GM18858 (cell line): Measurements from ENCODE around the gene KDM4C.
"Not testable (repeated sequence)": the region's sequence is repeated elsewhere in the genome, so short reads cannot be mapped to it uniquely, and the experiment has no call there.

Experiments
- ATAC-seq: cut with Tn5 transposase; IDR thresholded peaks from one replicate; pipeline ENCODE4 v1.9.1; 2021; ENCODE audit not compliant: unreplicated experiment

The KDM4C gene

DNA sequence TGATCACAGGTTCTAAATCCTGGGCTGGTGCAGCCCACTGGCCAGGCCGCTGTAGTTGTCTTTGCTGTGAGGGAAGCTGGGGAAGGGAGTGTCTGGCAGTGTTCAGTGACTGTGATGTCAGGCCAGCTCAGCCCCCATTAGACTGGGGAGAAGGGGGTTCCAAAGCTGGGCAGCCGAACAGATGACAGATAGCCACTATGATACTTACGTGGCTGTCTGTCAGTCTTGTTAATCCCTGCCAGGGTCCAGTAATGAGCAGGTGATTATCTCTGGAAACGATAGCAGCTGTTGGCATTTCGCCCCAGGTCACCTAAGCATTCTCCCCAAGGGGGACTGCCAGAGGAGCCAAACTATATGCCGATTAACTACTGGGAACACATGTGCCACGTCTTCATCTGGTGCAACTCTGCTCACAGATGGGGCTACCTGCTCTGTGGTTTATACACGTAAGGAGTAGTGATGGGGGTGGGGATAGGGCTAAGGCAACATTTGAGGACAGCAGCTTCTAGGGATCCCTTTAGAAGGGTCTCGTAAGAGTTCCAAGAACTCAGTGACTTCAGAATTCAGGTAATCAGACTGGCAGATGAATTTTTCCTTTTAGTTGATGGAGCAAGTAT is 396.3 kb downstream of the KDM4C start:
- no peak for ATAC-seq

GRCh38 chr9:7154650-7155049 is 396.9 kb downstream of the KDM4C start:
- ATAC-seq: no peak

DNA sequence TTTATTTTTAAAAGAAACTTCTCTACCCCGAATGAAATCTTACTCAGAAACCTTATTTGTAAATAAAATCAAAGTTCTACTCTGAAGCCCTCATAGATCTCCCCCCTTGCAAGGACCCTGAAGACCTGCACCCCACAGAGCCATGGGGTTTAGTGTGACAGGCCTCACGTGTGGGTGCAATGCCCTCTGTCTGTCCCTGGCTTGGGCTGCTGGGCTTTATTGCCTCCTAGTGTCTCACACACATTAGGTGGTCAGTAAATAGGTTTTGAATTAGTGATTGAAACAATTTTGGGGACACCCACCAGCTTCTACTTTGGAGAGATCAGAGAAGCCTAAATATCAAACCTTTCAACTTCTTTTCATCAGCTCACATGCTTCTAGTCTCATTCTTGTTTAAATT is 403.7 kb downstream of the KDM4C start:
- ATAC-seq: no peak

- no peak for ATAC-seq
These were observed 406.2 kb downstream of the KDM4C start for GRCh38 chr9:7163932-7164331.

- ATAC-seq: no peak
These were observed 406.9 kb downstream of the KDM4C start for GRCh38 chr9:7164440-7165330.

DNA sequence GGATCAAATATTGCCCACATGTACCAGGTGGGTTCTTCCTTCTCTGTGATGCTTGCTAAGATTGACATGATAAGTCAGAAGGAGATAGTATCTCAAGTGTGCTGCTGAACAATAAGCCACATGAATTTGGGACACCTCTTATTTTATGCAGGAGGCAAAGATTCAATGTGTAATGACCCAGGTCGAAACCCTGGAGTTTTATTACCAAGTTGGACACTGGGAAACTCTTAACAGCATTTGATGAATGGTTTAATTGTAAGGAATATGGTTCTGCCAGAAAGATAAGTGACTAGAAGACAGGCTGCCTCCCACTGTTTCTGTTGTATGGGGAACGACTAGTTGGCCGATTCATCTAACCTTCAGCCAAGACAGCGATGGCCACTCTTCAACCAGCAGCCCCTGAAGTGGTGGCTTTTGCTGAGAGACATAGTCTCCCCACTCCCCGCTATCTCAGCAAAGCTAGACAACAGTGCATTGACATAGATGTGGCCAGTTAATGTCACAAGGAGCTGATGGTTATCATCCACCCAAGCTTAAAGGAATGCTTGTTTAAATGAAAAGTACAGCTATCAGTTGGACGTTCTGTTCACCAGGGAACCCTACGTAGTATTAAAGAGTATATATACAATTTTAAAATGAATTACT is 407.7 kb downstream of the KDM4C start:
- no peak for ATAC-seq

DNA sequence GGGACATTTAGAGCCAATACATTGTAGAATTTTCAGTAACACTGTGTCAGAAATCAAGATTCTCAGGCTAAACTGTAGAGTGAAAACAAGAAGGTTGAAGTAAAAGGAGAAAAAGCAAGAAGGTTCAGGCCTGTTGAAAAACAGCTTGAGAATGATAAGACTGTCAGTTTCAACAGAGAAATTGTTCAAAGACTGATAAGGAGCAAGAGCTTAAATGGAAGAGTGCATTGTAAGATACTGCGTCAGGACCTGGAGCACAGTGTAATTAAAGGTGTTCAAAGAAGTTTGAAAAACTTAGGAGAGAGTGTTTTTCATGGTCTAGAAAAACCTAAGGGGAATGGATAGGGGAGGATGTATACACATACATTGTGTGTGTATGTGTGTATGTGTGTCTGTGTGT is 408.3 kb downstream of the KDM4C start:
- no peak for ATAC-seq

DNA sequence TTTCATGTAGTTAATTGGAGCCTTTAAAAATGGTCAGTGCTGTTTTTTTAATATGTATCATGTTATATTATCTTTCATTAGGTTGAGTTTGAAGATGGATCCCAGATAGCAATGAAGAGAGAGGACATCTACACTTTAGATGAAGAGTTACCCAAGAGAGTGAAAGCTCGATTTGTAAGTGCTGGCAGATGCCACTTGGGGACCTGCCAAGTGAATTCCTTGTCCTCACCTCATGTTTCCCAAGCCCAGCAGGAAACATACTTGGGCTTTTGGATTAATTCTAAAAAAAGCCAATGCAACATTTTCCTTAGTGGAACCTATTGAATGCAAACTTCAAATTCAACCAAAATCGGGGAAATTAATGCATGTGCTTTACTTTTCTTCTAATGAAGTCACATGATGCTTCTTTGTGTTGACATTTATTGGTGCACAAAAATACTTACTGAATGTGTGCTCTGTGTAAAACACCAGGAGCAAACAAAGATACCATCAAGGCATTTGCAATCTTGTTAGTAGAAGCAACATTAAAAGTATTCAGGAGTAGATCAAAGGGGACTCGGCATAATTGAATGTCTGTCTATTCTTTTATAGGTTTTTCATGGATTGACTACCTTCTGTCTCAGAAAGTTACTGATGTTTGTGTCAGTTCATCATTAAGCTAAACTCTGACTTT is 412.1 kb downstream of the KDM4C start:
- ATAC-seq: no peak

DNA sequence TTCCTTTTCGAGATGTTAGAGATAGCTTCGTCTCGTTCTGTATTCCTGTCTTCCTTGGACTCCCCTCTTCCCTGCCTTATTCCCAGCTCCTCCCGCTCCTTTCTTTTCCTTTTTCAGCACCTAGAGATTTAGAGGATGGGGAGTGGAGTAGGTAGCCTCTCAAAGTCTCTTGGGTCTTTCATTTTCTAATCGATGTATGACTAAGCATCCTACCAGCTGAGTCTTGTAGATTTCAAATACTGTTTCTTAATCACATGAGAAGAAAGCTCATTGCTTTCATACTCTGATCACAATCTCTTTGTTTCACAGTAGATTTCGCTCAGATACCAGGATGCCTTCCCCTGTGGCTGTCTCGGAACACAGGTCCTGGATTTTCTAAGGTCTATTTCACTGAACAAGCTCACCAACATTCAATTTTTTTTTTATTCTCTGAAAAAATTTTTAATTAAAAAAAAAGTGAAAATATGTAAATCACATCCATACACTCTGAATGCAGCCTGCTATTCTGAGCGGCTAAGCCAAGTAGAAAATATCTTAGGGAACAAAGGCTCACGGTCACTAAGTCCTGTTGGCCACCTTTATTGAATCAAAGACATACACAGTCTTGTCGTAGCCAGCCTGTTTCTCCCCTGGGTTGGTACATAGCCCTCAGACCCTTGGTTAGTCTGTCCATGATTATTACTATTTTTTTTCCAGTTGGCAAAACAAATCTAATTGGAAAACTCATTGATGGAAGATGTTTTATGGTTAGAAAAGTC is 413.8 kb downstream of the KDM4C start:
- ATAC-seq: no peak

DNA sequence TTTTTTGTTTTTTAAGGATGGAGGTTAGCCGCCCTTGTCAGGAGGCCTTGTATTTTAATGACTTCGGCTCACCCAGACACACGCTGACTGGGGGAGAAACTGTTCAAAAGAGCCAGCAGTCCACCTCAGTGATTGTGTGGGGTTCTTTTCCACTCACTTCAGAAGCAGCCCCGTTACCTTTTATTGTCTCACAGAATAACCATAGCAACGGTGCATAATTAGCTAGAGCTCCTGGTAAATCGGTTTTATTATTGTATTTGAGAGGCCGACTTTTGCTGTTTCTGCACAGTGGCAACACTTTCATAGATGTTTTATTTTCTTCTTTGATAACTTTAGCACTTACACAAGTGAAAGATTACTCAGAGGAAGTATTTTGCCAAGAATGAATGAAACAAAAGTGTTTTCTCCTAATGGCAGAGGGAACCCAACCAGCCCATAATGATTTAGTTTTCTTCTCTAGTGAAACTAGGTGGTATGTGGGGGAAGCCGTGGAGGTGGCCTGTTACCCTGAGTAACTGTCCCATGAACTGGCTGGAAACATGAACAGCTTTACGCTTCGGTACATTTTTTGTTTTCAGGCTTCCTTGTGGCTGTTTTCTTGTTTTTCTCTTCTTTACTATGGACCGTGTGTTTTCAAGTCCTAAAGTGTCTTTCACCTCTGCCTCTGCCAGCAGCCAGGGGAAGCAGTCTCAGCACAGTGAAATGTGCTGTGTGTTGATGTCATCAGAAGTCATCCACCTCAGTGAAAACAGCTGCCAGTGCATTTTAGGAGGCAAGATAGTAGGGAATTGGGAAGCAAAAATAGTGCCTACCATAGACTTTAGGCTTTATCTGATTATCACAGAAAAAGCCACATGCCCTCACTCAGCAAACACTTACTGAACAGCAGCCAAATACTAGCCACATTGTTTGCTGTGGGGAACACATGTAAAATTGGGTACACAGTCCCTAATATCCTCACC is 414.7 kb downstream of the KDM4C start:
- ATAC-seq: no peak

GRCh38 chr9:7173139-7173538 is 415.4 kb downstream of the KDM4C start:
- no peak for ATAC-seq

GRCh38 chr9:7174301-7174700 is 416.5 kb downstream of the KDM4C start:
- no peak for ATAC-seq

GRCh38 chr9:7174884-7175283 is 417.1 kb downstream of the KDM4C start:
- ATAC-seq: no peak

DNA sequence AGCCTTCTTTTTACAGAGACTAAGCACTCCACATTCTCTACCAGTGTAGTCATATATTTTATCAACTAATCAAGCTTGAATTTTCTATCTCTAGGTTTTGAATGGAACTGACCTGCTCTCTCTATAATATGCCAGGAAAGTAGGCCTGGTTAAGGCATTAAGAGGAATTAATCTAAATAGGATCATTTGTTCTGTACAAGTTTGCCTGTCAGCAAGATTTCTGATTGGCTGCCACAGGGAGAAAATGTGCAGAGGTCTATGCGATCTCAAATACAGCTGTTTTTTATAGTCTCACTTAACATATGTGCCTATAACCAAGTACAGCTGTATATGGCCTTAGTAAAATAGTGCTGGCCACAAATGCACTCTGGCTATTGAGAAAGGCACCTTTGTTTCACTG is 418.8 kb downstream of the KDM4C start:
- ATAC-seq: no peak

DNA sequence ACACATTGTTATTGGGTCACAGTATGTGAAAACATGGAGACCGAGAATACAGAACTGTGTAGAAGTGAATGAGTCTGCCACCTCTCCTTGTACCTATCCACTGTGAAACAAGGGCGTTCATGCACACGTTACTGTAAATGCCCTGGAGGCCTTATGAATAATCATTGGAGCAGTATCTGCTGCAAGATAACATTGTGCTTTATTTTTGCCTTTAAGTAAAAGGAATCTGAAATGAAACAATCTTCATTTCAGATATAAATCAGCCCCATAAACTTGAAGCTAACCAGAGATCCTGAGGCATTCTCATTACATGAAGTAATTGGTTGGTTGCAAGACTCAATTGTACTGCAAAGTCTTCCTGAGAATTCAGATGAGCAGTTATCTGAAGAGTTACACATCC is 419.6 kb downstream of the KDM4C start:
- ATAC-seq: no peak

- ATAC-seq: no peak
These were observed 421.0 kb downstream of the KDM4C start for GRCh38 chr9:7178729-7179128.

DNA sequence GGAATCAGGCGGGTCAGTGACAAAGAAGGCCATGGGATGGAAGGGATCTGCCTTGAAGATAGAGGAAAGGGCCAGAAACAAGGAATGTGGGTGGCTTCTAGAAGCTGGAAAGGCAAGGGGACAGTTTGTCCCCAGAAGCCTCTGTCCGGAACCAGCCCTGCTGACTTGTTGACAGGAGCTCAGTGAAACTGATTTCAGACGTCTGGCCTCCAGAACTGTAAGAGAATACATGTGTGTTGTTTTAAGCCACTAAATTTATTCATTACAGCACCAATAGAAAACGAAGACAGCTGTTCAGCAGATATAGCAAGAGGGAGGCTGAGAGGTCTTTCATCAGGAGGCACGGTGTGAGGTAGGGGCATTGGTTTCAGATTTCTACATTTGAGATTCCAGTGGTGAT is 422.5 kb downstream of the KDM4C start:
- no peak for ATAC-seq

GRCh38 chr9:7183139-7183538 is 425.4 kb downstream of the KDM4C start:
- ATAC-seq: not testable (repeated sequence)

DNA sequence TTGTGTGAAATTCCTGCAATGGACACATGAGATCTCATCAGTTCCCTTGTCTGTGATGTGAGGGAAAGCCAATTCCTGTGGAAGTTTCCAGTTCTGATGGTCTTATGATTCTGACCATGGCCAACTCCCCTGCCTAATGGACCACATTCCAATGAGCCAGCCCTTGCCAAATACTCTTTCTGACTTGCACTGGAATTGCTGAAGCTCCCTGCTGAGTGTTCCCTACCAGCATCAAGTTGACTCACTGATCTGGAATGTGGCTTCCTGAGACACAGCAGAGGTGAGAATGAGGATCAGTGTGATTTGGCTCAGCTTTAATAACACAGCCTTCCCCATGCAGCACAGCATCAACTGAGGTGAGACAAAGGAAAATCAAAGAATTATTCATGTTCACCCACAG is 427.8 kb downstream of the KDM4C start:
- no peak for ATAC-seq

GRCh38 chr9:7186175-7186574 is 428.4 kb downstream of the KDM4C start:
- ATAC-seq: no peak
